Testis (tissue), 2 donors: ENCODE measurements around the gene C11orf54.

Experiments used
- CTCF ChIP-seq, 3 experiments: fragments of 450-650 bp in 2 of 3; fragments of 200-600 bp in 1 of 3; sonication (generic) in 1 of 3; IDR thresholded peaks; one replicate each; pipeline ENCODE4 v1.5.1; 2016 to 2019; ENCODE audit warnings: antibody characterized with exemption in 3 of 3, mild to moderate bottlenecking in 2 of 3, moderate library complexity in 1 of 3
- POLR2A ChIP-seq: fragments of 450-650 bp; IDR thresholded peaks from one replicate; pipeline ENCODE4 v1.6.1; 2017; ENCODE audit warnings: antibody characterized with exemption, mild to moderate bottlenecking, moderate library complexity

- TF ChIP-seq CTCF (IDR thresholded peaks at IDR 0.05), result no peak
- no peak for TF ChIP-seq POLR2A
Measured at GRCh38 chr11:93727985-93728791, 13.3 kb upstream of the C11orf54 start.
